Aorta (tissue), 5 donors: ENCODE data around the gene ATP2B1. TPM values are rescaled to one million over a fixed set of nuclear protein-coding genes. Genes with fewer than 3 reads are reported as not detected.

ENCODE experiments used
- ATAC-seq: fragments of 200-7000 bp; cut with Tn5 transposase; one replicate; pipeline ENCODE4 v1.9.1; 2022; ENCODE audit warnings: moderate library complexity; ENCODE audit not compliant: low FRiP score
- DNase-seq, 2 donors: peaks; one replicate each; pipeline ENCODE4 v3.0.0-alpha.2; 2020
- H3K27ac ChIP-seq, 2 donors: one replicate each; pipeline ENCODE4 v1.5.1; 2013; ENCODE audit warnings: low read length in 2 of 2, mild to moderate bottlenecking in 2 of 2, moderate library complexity in 2 of 2, control low read depth in 1 of 2, inconsistent platforms in 1 of 2, low read depth in 1 of 2
- H3K27me3 ChIP-seq, 2 donors: one replicate each; pipeline ENCODE4 v1.6.1; 2013; ENCODE audit warnings: control low read depth in 1 of 2, low read length in 1 of 2, mild to moderate bottlenecking in 1 of 2, moderate library complexity in 1 of 2; ENCODE audit not compliant: insufficient read depth in 2 of 2, control insufficient read depth in 1 of 2
- H3K36me3 ChIP-seq, 2 donors: one replicate each; pipeline ENCODE4 v1.6.1; 2013; ENCODE audit warnings: control low read depth in 1 of 2, low read length in 1 of 2, mild to moderate bottlenecking in 1 of 2; ENCODE audit not compliant: insufficient read depth in 2 of 2, control insufficient read depth in 1 of 2
- H3K4me1 ChIP-seq, 2 donors: one replicate each; pipeline ENCODE4 v1.6.1; 2013; ENCODE audit warnings: low read length in 2 of 2, control low read depth in 1 of 2, mild to moderate bottlenecking in 1 of 2, moderate library complexity in 1 of 2; ENCODE audit not compliant: insufficient read depth in 2 of 2, control insufficient read depth in 1 of 2
- H3K4me3 ChIP-seq, 2 donors: one replicate each; pipeline ENCODE4 v1.5.1; 2013; ENCODE audit warnings: low read length in 2 of 2, control low read depth in 1 of 2, mild to moderate bottlenecking in 1 of 2
- H3K9me3 ChIP-seq: one replicate; pipeline ENCODE4 v1.6.1; 2013; ENCODE audit warnings: mild to moderate bottlenecking, low read length; ENCODE audit not compliant: control insufficient read depth
- WGBS, 2 donors: extraction: QIAGEN DNeasy Blood & Tissue Kit; methylation state at CpG; one replicate each; pipeline ENCODE4 v1.1.7; 2013; 5-methylcytosine and 5-hydroxymethylcytosine counted together
- intact Hi-C, 2 donors: fragments of 100-400 bp; cut with DNase I; formaldehyde crosslinking; loops; one replicate each; pipeline versions ENCODE4 v1.14.2 to v1.15.0; 2022
- polyA plus RNA-seq, 2 donors: library from polyadenylated mRNA; stranded (reverse); fragments of 200-250 nt; gene quantifications; one replicate each; pipeline ENCODE4 v1.2.3, GENCODE V29; 2013
- total RNA-seq, 2 donors: library from RNA; stranded (reverse); fragmentation: NEBNext Ultra II Directional; extraction: Animal tissue kit (Norgen Biotek cat#: 25700); gene quantifications; one replicate each; pipeline ENCODE4 v1.2.1, GENCODE V29; 2021
- donor health status: healthy with polysubstance abuse.
- donor health status: Bipolar disorder and iron deficiency.
- donor health status: DM: no; HTN: no; CAD: no.
- donor health status: DM: no; HTN: no; CAD: no.
- donor health status: DM: yes; HTN: yes; CAD: no.

Gene ATP2B1
- total and polyA plus RNA-seq, 4 donors = 5.7 to 44.8 (median 17.5) TPM

DNA sequence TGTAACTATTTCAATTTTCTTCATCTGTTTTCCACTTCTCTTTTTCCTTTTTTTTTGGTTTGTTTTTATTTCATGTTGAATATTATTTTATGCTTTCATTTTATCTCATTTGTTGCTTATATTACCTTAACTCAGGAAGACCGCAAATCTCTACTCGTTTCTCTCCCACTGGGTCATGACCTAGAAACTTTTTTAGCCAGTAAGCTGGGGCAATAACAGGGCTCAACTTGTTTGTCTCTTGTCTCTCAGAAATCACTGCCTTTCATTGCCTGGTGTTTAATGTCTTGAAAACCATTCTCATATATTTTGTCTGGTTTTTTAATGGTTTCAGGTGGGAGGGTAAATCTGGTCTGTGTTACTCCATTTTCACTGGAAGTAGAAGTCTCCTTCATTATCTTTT is 36.6 kb upstream of the ATP2B1 start:
- Histone ChIP-seq H3K4me3 (no peak overlapping the region), H3K27me3 (no peaks in the 10 kb centered on the region), H3K36me3 (no peaks in the 10 kb centered on the region), H3K4me1 (no peaks in the 10 kb centered on the region), H3K27ac (no peak overlapping the region), H3K9me3 (no peaks in the 10 kb centered on the region)
- whole genome bisulfite sequencing, 2 donors = 35 to 56% methylated on average over 2 of the region's 2 CpGs
- ATAC-seq (no peak), DNase-seq (no peak)
- intact Hi-C loops = no loop called here

DNA sequence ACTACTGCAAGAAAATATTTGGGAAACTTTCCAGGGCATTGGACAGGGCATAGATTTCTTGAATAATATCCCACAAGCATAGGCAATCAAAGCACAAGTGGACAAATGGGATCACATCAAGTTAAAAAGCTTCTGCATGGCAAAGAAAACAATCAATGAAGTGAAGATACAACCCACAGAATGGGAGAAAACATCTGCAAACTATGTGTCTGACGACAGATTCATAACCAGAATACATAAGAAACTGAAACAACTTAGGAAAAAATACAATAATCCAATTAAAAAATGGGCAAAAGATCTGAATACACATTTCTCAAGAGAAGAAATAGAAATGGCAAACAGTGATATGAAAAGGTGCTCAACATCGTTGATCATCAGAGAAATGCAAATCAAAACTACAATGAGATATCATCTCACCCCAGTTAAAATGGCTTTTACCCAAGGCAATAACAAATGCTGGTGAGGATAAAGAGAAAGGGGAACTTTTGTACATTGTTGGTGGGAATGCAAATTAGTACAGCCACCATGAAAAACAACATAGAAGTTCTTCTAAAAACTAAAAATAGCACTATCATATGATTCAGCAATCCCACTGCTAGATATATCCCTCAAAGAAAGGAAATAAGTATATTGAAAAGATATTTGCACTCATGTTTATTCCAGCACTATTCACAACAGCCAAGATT is 33.8 kb upstream of the ATP2B1 start:
- DNase-seq (no peak), ATAC-seq (no peak)
- 75 to 86% methylated on average over 2 of the region's 2 CpGs for WGBS, 2 donors
- intact Hi-C loops = no loop called here
- Histone ChIP-seq H3K9me3 (no peaks in the 10 kb centered on the region), H3K27ac (no peak overlapping the region), H3K36me3 (no peaks in the 10 kb centered on the region), H3K4me1 (no peaks in the 10 kb centered on the region), H3K27me3 (no peaks in the 10 kb centered on the region), H3K4me3 (no peak overlapping the region)

DNA sequence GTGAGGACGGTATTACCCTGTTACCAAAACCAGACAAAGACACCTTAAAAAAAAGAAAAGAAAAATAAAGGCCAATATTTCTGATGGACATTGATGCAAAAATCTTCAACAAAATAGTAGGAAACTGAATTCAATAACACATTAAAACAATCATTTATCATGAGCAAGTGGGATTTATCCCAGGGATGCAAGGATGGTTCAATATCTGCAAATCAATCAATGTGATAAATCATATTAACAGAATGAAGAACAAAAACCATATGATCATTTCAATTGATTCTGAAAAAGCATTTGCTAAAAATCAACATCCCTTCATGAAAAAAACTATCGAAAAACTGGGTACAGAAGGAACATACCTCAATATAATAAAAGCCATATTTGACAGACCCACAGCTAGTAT is 32.3 kb upstream of the ATP2B1 start:
- 93 to 95% methylated on average over 2 of the region's 2 CpGs for WGBS, 2 donors
- no peak for ATAC-seq
- Histone ChIP-seq H3K9me3 (no peaks in the 10 kb centered on the region), H3K27ac (no peak overlapping the region), H3K4me1 (no peaks in the 10 kb centered on the region), H3K36me3 (no peaks in the 10 kb centered on the region), H3K4me3 (no peak overlapping the region), H3K27me3 (no peaks in the 10 kb centered on the region)
- DNase-seq = no peak
- intact Hi-C loops = no loop called here

DNA sequence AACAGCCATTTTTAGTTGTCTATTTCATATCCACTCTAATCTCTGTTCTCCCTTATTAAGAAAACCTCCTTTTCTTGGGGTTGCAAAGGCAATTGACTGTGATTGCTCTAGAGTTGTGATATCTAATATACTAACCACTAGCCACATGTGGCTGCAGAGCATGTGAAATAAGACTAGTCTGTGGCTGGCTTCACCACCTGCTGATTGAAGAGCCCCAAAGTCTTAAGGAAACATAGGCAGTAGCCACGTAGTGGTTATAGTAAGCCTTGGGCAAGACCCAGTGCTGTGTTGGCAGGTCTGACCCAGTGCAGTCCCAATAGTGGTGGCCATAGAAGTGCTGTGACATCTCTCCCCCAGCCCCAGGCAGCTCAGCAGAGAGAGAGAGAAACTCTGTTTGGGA is 28.4 kb upstream of the ATP2B1 start:
- intact Hi-C loops = no loop called here
- WGBS, 2 donors = 74 to 97% methylated on average over 1 of the region's 1 CpG
- Histone ChIP-seq H3K4me1 (no peaks in the 10 kb centered on the region), H3K27ac (no peak overlapping the region), H3K4me3 (no peak overlapping the region), H3K9me3 (no peaks in the 10 kb centered on the region), H3K27me3 (no peaks in the 10 kb centered on the region), H3K36me3 (no peaks in the 10 kb centered on the region)
- no peak for ATAC-seq
- DNase-seq = no peak

DNA sequence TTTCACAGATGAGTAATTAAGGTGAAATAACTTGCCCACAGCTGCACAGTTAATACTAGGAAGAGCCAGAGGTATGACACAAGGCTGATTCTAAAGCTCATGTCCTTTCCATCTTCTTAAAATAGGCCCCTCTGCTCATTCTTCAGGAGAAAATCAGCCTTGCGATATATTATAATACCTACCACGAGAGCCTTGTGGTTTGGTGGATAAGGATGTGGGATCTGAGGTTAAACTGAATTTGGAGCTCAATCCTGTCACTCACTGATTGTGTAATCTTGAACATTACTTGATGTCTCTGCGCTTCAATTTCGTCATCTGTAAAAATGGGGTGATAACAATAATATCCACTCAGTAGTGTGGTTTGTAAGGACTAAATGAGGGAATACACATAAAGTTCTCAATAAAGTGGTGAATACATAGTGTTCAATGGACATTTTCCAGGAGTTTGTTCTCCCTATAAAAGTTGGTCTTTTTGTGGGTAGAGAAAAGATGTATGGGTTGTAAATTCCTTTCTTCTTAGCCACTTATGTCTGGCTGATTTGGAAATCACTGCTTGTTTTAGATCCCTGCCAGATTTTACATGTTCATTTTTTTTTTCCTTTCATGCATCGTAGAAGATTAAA is 25.1 kb upstream of the ATP2B1 start:
- Histone ChIP-seq H3K27me3 (no peaks in the 10 kb centered on the region), H3K9me3 (no peaks in the 10 kb centered on the region), H3K4me1 (no peaks in the 10 kb centered on the region), H3K27ac (no peak overlapping the region), H3K4me3 (no peak overlapping the region), H3K36me3 (no peaks in the 10 kb centered on the region)
- no peak for ATAC-seq
- intact Hi-C loops = no loop called here
- no peak for DNase-seq
- WGBS, 2 donors = 48 to 57% methylated on average over 5 of the region's 5 CpGs

DNA sequence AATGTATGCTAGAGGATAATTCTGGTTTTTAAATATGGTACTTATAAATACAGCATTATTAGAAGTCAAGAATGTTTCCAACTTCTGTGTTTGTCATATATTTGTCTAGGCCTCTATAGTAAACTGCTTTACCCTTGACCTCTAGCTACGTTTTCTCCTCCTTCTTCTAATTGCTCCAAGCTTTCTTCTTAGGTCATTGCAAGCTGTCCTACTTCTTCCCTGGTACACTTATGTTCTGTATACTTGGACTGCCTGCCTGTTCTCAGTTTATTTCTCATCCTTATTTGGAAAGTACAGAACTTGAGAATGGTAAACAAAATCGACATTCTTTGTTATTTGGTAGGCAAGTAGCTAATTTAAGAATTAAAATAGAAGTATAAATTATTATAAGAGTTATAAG is 23.9 kb upstream of the ATP2B1 start:
- Histone ChIP-seq H3K4me3 (no peak overlapping the region), H3K9me3 (no peaks in the 10 kb centered on the region), H3K27me3 (no peaks in the 10 kb centered on the region), H3K36me3 (no peaks in the 10 kb centered on the region), H3K27ac (no peak overlapping the region), H3K4me1 (no peaks in the 10 kb centered on the region)
- intact Hi-C loops = no loop called here
- DNase-seq = no peak
- 71 to 74% methylated on average over 2 of the region's 2 CpGs for WGBS, 2 donors
- ATAC-seq = no peak

DNA sequence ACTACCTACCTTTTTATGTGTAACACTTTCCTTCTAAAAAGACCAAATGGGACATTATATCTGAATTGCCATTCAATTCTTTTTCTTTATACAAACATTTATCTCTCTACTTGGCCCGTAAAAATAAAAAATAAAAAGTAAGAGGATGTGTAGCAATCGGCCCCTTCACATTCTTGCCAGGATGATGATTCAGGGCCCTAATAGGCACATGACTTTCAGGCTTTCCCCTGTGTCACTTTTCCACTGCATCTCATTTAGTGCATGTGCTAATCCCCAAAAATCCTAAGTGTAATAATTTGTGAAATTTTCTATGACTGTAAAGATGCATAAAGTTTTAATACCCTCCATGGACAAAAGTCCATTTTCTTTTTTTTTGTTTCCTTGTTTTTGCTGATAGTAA is 23.0 kb upstream of the ATP2B1 start:
- DNase-seq (no peak), ATAC-seq (peak; percentile 79)
- Histone ChIP-seq H3K9me3 (no peaks in the 10 kb centered on the region), H3K36me3 (no peaks in the 10 kb centered on the region), H3K27me3 (no peaks in the 10 kb centered on the region), H3K4me3 (no peak overlapping the region), H3K27ac (no peak overlapping the region), H3K4me1 (no peaks in the 10 kb centered on the region)
- 58 to 61% methylated on average over 2 of the region's 2 CpGs for WGBS, 2 donors
- intact Hi-C loops = no loop called here

DNA sequence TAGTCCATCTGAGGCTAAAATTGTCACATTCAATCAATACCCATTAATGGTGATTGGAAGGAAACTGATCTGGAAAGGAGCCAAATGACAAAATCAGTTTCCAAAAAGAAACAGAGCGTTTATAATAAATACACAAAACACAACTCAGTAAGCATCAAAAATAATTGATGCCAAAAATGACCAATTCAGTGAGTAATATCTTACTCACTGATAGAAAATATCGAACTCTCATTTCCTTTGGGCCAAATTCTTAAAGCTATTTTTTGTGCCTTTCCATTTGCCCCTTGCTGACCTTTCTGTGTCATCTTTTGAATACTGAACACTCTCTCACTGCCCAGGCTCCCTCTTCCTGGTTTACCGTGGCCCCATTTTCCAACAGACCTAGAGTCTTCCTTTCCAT is 22.5 kb upstream of the ATP2B1 start:
- Histone ChIP-seq H3K36me3 (no peaks in the 10 kb centered on the region), H3K4me3 (no peak overlapping the region), H3K27me3 (no peaks in the 10 kb centered on the region), H3K9me3 (no peaks in the 10 kb centered on the region), H3K4me1 (no peaks in the 10 kb centered on the region), H3K27ac (no peak overlapping the region)
- intact Hi-C loops = no loop called here
- DNase-seq = no peak
- 76 to 77% methylated on average over 3 of the region's 3 CpGs for WGBS, 2 donors
- no peak for ATAC-seq

DNA sequence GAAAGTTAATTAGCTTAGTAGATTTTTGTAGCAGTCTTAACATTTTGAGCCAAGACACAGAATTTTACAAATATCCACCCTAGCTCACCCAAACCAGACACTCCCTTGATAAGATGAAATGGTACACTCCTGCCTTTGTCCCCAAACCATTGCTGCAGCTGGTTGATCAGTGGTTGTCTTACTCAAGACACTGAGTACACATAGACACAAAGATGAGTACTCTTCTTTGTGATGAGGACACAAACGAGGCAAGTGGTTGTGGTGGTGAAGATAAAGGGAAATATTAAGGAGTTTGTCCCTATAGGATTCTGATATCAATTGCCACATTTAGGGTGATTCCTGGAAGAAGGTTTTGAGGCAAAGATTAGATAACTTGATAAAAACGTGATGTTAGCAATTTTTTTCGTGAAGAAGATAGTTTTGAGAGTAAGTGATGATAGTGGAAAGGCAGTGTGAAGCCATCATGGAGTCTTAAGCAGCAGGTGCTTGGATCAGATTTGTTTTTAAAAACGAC is 21.4 kb upstream of the ATP2B1 start:
- Histone ChIP-seq H3K27ac (no peak overlapping the region), H3K36me3 (no peaks in the 10 kb centered on the region), H3K27me3 (no peaks in the 10 kb centered on the region), H3K4me3 (no peak overlapping the region), H3K4me1 (no peaks in the 10 kb centered on the region), H3K9me3 (no peaks in the 10 kb centered on the region)
- intact Hi-C loops = no loop called here
- DNase-seq = no peak
- no peak for ATAC-seq
- 80 to 81% methylated on average over 4 of the region's 4 CpGs for WGBS, 2 donors
